OCI-LY7 (cell line): Measurements from ENCODE around the gene TMEM161A. TPM values are rescaled to one million over a fixed set of nuclear protein-coding genes. Genes with fewer than 3 reads are reported as not detected.

Experiments used
- BruUV-seq: library from RNA; stranded (reverse); fragments of 400-500 nt; replicated peaks from 2 replicates; lab custom pipeline; 2021; lab: Mats Ljungman, UMichigan
- CTCF ChIA-PET: fragments of 300-600 bp; sonication (Branson Sonifier 250); formaldehyde crosslinking; loops from one replicate; lab custom pipeline; 2022; ENCODE audit warnings: antibody characterized with exemption; ENCODE audit not compliant: unreplicated experiment; lab: Charles Lee
- POLR2A ChIA-PET: fragments of 300-600 bp; sonication (Branson Sonifier 250); formaldehyde crosslinking; loops from one replicate; lab custom pipeline; 2022; ENCODE audit warnings: antibody characterized with exemption; lab: Charles Lee
- DNase-seq: peaks from one replicate; pipeline ENCODE4 v3.0.0-alpha.2; 2015; ENCODE audit warnings: low spot score
- H2AFZ ChIP-seq: fragments of 200-600 bp; sonication (generic), shearing (Covaris generic); 2 replicates; pipeline ENCODE4 v1.6.1; 2014; ENCODE audit warnings: mild to moderate bottlenecking, antibody characterized with exemption, low read length, moderate library complexity
- H3K27ac ChIP-seq: fragments of 200-600 bp; sonication (generic); 2 replicates; pipeline ENCODE4 v1.5.1; 2014; ENCODE audit warnings: mixed run types, low read depth, mild to moderate bottlenecking, moderate library complexity, low read length, inconsistent platforms; ENCODE audit not compliant: poor library complexity, severe bottlenecking
- H3K36me3 ChIP-seq: fragments of 200-600 bp; sonication (generic); 2 replicates; pipeline ENCODE4 v1.6.1; 2014; ENCODE audit warnings: mild to moderate bottlenecking, antibody characterized with exemption, low read length, moderate library complexity, mixed read lengths; ENCODE audit not compliant: insufficient read depth
- H3K4me1 ChIP-seq: fragments of 200-600 bp; sonication (generic); 2 replicates; pipeline ENCODE4 v1.5.1; 2014; ENCODE audit warnings: mild to moderate bottlenecking, low read length; ENCODE audit not compliant: insufficient read depth, poor library complexity, severe bottlenecking
- H3K4me2 ChIP-seq: fragments of 200-600 bp; sonication (generic); 2 replicates; pipeline ENCODE4 v1.6.1; 2014; ENCODE audit warnings: mild to moderate bottlenecking, low read length
- H3K4me3 ChIP-seq: fragments of 200-600 bp; sonication (generic); 2 replicates; pipeline ENCODE4 v1.5.1; 2014; ENCODE audit warnings: mild to moderate bottlenecking, low read depth, low read length; ENCODE audit not compliant: poor library complexity, severe bottlenecking
- H3K79me2 ChIP-seq: fragments of 200-600 bp; sonication (generic); 2 replicates; pipeline ENCODE4 v1.6.1; 2016; ENCODE audit warnings: low read depth, mild to moderate bottlenecking, low read length, moderate library complexity, mixed read lengths; ENCODE audit not compliant: insufficient read depth
- H3K9me2 ChIP-seq: fragments of 200-600 bp; sonication (generic); 2 replicates; pipeline ENCODE4 v1.6.1; 2016; ENCODE audit warnings: mild to moderate bottlenecking, low read length, mixed read lengths; ENCODE audit not compliant: insufficient read depth
- H3K9me3 ChIP-seq: fragments of 200-600 bp; sonication (generic); 2 replicates; pipeline ENCODE4 v1.6.1; 2014; ENCODE audit warnings: mild to moderate bottlenecking, mixed run types, low read length, mixed read lengths
- H4K20me1 ChIP-seq: fragments of 200-600 bp; sonication (generic); 2 replicates; pipeline ENCODE4 v1.6.1; 2014; ENCODE audit warnings: mild to moderate bottlenecking, antibody characterized with exemption, low read length, moderate library complexity, mixed read lengths; ENCODE audit not compliant: insufficient read depth
- EZH2phosphoT487 ChIP-seq: fragments of 200-600 bp; sonication (generic); IDR thresholded peaks from 2 replicates; pipeline ENCODE4 v1.6.1; 2018; ENCODE audit warnings: low read depth, borderline replicate concordance, mild to moderate bottlenecking, mixed run types, antibody characterized with exemption, low read length, moderate library complexity, mixed read lengths
- intact Hi-C: fragments of 100-400 bp; cut with micrococcal nuclease; formaldehyde crosslinking; loops from one replicate; pipeline ENCODE4 v1.10.0; 2022; ENCODE audit not compliant: unreplicated experiment
- total RNA-seq, 2 experiments: library from RNA; depleted of rRNA in 1 of 2; stranded (reverse); fragments of >200 nt in 1 of 2; shearing (Covaris generic) in 1 of 2; gene quantifications; 2 replicates each; pipeline ENCODE4 v1.2.3, GENCODE V29; 2014 to 2022
- TF ChIP-seq, protein P1 (sequence below): fragments of 200-600 bp; sonication (generic); conservative IDR thresholded peaks from 2 replicates; pipeline ENCODE4 v1.5.1; 2014; ENCODE audit warnings: mild to moderate bottlenecking, antibody characterized with exemption, low read length, moderate library complexity, mixed read lengths

TMEM161A gene
- total RNA-seq, 2 experiments from 2014 or later: 31.2 to 40.5 TPM

DNA sequence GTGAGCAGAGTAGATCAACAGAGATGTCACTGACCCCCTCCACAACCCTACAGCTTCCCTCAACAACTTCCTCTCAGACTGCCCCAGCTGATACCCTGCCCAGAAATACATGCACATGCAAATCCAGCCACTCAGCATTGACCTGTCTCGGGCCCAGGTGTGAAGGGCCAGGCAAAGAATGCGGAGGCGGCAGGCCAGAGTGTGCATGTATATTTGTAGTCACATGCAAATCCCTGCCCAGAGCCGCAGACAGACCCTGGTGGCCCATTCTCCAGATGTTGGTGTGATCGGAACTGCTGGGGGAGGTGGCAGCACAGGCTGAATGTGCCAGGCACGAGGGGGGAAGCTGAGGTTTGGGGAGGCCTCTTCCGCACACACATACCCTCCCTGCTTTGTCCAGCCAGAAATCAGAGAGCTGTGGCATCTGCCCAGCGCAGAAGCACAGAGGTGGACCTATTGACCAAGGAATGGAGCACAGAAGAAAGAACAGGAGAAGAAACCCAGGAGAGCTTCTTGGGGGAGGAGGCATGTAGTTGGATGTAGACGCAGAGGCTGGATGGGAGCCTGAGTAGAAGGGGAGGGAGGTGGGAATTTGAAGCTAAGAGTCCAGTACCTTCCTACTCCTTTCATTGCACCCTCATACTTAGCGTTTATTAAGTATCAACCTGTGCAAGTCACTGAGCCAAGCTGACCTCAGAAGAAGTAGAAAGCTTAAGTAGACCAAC lies 17.4 kb upstream of the TMEM161A start:
- TSS peak; percentile 95 for BruUV-seq
- H3K79me2 ChIP-seq: peaks cover 65% of the 10 kb centered on the region
- peak overlapping the region; percentile 98 for H3K27ac ChIP-seq
- peak overlapping the region; percentile 89 for H3K4me2 ChIP-seq
- ChIA-PET POLR2A (interaction anchor here (0.5 to 8.0 kb wide), 9 partner anchors 8 to 180 kb away, joined by 3 to 201 read pairs (median 4); partner anchors contain the start of genes BORCS8, MEF2B and RFXANK), CTCF (interaction anchor here (1.1 to 2.3 kb wide), 3 partner anchors 12 to 19 kb away, joined by 3 to 7 read pairs (median 6); partner anchors contain the start of gene MEF2B)
- peaks cover 71% of the 10 kb centered on the region for H3K36me3 ChIP-seq
- H3K4me1 ChIP-seq: peaks cover 96% of the 10 kb centered on the region
- intact Hi-C loops: loop anchor here (1.0 to 2.0 kb wide), 3 partner anchors 14 to 165 kb away; partner anchors contain the start of genes MAU2 and SUGP1
- no peak overlapping the region for H2AFZ ChIP-seq
- peak; percentile 98 for DNase-seq
- no peaks in the 10 kb centered on the region for H4K20me1 ChIP-seq
- peak overlapping the region; percentile 59 for H3K4me3 ChIP-seq
- TF ChIP-seq, protein P1, sequence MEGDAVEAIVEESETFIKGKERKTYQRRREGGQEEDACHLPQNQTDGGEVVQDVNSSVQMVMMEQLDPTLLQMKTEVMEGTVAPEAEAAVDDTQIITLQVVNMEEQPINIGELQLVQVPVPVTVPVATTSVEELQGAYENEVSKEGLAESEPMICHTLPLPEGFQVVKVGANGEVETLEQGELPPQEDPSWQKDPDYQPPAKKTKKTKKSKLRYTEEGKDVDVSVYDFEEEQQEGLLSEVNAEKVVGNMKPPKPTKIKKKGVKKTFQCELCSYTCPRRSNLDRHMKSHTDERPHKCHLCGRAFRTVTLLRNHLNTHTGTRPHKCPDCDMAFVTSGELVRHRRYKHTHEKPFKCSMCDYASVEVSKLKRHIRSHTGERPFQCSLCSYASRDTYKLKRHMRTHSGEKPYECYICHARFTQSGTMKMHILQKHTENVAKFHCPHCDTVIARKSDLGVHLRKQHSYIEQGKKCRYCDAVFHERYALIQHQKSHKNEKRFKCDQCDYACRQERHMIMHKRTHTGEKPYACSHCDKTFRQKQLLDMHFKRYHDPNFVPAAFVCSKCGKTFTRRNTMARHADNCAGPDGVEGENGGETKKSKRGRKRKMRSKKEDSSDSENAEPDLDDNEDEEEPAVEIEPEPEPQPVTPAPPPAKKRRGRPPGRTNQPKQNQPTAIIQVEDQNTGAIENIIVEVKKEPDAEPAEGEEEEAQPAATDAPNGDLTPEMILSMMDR: no peak
- TF ChIP-seq EZH2phosphoT487: no peak
- no peaks in the 10 kb centered on the region for H3K9me3 ChIP-seq
- no peaks in the 10 kb centered on the region for H3K9me2 ChIP-seq

DNA sequence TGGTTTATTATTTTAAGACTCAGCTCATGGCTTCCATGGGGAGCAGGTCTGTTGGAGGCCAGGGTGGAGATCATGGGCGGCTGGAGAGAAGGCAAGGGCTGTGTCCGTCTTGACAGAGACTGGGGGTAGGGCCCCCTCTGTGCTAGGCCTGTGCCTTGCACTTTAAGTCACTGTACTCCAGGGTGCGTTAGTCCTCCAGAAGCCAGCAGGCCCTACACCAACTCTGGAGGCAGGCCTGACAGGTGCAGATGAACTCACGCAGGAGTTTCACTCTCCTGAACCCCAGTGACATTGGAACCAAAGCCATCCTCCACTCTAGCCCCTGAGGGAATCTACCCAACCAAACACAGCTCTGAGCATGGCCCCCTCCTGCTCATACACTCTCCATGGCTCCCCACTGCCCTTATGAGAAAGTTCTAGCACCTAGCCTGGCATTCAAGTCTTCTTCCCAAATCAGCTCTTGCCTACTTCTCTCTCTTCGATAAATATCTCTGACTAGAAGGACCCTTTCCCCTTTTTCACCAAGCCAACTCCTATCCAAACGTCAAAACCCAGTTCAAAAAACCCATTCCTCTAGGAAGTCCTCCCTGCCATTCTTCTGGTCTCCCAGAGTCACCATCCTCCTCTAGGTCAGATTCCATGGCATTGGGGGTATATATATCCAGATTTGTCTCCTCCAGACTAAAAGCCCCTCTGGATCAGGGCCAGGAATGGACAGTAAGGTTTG lies 16.7 kb upstream of the TMEM161A start:
- Histone ChIP-seq H3K4me1 (peaks cover 92% of the 10 kb centered on the region), H3K27ac (peak overlapping the region; percentile 98), H3K9me2 (no peaks in the 10 kb centered on the region), H3K9me3 (no peaks in the 10 kb centered on the region), H3K4me2 (peak overlapping the region; percentile 85), H2AFZ (no peak overlapping the region), H4K20me1 (no peaks in the 10 kb centered on the region), H3K4me3 (peak overlapping the region; percentile 50), H3K79me2 (peaks cover 61% of the 10 kb centered on the region), H3K36me3 (peaks cover 75% of the 10 kb centered on the region)
- ChIA-PET POLR2A (interaction anchor here (0.5 to 8.0 kb wide), 6 partner anchors 11 to 181 kb away, joined by 3 to 201 read pairs (median 4); partner anchors contain the start of gene MEF2B), CTCF (interaction anchor here (1.3 kb wide), 1 partner anchor 20 kb away, joined by 6 read pairs; no protein-coding TSS in a partner anchor)
- intact Hi-C loops: loop anchor here (1.0 to 2.0 kb wide), 3 partner anchors 14 to 165 kb away; partner anchors contain the start of genes MAU2 and SUGP1
- TF ChIP-seq EZH2phosphoT487: no peak
- TF ChIP-seq, protein P1: peak; percentile 62
- TSS peak; percentile 34 for BruUV-seq
- DNase-seq: peak; percentile 74
